Glomerular visceral epithelial cell (primary cell): Measurements from ENCODE around the gene MSS51.

Source experiments
- DNase-seq: peaks from one replicate; pipeline ENCODE4 v3.0.0-alpha.2; 2016; ENCODE audit errors: extremely low spot score

Gene MSS51

GRCh38 chr10:73433538-73433867 is at the start of gene MSS51:
Gene MSS51, minus strand, starts transcription at chr10:73433561. Its CDS starts 5,277 bp downstream, at chr10:73428284.
- DNase-seq: no peak

DNA sequence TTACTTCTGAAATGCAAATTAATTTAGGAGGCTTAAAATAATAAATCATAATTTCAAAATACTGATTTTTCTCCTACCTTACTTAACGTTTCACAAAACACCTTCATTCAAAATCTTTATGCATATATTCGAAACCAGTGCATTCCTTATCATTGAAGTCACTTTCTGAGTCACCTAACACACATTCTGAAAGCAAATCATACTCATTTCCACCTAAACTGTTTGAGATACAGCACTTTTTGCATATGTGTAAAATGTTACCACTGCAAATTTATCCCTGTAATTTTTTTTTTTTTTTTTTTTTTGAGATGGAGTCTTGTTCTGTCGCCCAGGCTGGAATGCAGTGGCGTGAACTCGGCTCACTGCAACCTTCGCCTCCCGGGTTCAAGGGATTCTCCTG is 46.8 kb upstream of the MSS51 start:
- DNase-seq: peak; percentile 58

DNA sequence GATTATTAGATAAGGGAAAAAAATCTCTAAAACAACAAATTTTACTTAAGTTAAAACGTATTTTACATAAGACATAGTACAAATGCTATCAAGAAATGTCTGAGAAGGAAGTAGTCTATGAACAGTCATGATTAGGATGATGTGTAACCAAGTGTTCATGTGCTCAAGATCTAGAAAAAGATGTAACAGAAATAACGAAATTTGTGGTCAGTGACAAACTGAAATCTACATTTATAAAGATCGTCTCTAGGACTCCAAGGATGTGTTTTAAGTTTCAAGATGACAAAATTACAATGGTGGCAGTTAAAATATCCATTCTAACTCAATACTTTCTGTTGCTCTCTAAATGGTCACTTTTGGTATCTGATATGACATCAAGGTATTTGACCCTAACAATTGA is 45.3 kb upstream of the MSS51 start:
- DNase-seq: no peak

GRCh38 chr10:73471226-73471625 is 37.9 kb upstream of the MSS51 start:
- no peak for DNase-seq

DNA sequence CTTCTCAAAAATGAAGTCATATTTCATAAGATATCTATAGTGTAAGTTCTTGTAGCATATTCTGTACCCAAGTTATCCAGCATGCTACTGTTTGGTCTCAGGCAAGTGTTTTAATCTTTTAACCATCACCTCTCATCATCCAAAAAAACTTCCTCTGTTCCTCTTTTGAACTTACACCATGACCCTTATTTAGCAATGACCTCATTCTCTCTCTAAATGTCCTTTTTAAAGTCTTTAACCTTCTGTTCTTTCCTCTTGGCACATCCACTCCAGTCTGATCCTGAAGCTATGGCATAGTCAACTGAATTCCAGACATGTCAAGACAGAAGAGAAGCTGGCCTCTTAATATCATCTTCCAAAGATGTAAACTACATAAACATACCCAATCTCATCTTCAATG is 36.2 kb upstream of the MSS51 start:
- no peak for DNase-seq

DNA sequence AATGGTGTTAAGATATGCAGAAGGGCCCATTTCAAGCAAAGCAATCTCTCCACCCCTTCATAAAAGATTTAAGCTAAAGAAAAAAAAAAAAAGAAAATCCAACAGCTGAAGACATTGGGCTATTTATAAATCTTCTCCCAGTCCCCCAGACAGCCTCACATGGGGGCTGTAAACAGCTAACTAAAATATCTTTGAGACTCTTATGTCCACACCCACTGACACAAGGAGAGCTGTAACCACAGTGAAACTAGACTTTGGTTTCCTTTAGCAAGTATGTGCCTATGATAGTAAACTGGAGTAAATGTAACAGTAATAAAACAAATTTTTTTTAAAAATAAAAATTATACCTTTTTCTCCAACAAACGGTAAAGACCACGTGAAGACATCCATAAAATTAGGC is 33.8 kb upstream of the MSS51 start:
- no peak for DNase-seq

- DNase-seq: no peak
Observed at GRCh38 chr10:73465978-73466726, 32.8 kb upstream of the MSS51 start.

- DNase-seq: no peak
Observed at GRCh38 chr10:73460897-73461296, 27.5 kb upstream of the MSS51 start.

GRCh38 chr10:73459683-73460314 is 26.4 kb upstream of the MSS51 start:
- DNase-seq: no peak

- no peak for DNase-seq
Observed at GRCh38 chr10:73456187-73456890, 23.0 kb upstream of the MSS51 start.

- DNase-seq: no peak
Observed at GRCh38 chr10:73449113-73449512, 15.8 kb upstream of the MSS51 start.

GRCh38 chr10:73448384-73448783 is 15.0 kb upstream of the MSS51 start:
- DNase-seq: no peak

DNA sequence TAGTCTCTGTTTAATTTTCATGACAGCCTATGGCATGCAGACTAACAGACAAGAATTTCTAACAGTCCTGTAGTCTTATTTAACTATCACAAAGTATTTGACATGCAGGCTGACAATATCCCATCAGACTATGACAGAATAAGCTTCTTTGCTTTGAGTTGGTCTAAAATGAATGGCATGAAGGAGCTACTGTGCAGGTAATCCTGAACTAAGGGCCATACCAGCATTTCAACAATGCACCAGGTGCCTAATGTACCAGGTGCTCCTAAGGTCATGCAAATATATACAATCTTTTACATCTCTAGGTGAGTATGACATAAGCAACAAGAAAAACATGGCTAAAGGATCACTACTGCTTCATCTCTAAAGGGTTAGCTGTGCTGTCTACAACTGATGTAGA is 13.6 kb upstream of the MSS51 start:
- no peak for DNase-seq

DNA sequence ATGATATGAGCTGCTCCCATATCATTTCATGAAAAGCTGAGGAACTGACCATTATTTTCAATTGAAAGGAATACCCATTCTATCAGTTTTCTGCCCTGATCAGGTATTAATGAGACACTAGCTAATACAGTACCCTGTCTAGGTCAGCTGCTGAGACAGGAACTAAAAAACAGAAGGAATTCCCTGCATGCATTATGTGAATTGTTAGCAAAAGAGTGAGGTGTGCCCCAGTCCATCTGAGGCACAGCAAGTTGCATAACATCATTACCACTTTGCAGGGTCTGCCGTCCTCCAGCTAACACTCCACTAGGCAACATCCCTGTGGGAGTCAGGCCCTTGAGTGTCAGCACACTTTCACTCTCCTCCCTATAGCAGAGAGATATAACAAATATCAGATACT is 11.1 kb upstream of the MSS51 start:
- no peak for DNase-seq

DNA sequence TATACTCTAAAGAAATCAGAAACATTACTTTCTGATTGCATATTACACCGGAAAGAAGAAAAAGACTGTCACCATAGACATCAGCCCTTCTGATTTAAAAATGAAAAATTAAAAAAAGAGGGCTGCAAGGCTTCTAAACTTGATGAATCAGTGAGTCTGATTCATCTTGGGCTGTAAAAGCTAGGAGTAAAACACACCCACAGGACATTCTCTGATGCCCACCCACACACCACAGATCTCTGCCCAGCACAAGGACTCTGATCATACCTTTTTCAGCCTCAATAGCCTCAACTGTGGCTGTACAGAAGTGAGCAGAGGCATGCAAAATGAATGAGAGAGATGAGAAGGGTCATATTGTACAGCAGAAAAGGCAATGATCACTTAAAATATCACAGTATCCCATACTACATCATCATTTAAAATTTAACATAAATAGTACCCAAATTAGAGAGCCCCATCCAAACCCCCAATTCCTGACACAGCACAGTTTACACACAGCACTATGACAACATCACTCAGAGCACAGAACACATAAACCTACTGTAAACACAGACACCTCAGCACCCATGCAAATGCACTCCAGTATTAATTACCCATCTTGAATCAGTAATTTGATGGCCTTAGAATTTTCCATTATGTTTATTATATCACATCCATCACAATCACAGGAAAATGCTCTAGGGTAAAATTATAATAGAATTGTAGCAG is 6.4 kb upstream of the MSS51 start:
- peak; percentile 51 for DNase-seq

GRCh38 chr10:73439055-73439454 is 5.7 kb upstream of the MSS51 start:
- no peak for DNase-seq

DNA sequence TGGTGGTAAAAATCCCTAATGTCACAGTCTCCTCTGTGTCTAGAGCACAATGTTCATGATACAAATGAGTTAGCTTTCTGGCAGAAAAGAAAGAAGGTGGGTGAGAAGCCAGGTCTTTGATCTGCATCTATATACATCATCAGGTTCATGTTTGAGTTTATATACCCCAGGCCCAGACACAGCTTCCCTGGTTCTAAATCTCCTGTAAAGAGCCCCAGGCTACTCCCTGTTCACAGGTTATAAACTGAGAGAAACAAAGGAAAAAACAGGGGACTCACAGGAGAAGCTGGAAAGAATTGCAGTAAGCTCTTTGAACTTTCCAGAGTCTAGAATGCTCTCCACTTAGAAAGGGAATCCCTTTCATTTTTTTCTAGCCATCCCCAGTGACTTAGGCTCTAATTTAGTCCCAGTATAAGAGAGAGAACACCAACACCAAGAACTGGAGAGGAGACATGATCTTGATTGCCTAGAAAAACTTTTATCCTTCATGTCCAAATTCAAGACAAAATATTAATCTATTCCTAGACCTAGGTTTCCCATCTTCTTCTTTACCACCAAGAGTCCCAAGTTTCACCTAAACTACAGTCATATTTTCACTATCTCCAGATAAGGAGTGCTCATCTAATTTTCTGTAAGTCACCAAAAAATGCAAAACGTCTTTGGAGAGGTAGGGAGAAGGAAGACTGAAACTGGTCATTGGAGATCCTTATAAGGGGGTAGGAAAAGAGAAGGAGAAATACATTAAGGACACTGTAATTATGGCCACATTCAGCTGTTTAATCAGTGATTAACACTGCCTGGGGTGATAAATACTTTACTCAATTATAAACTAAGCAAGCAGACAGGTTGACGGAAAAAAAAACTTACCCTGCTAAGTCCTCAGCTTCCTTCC is 469 bp downstream of the MSS51 start:
- no peak for DNase-seq

GRCh38 chr10:73426318-73426717 is 7.0 kb downstream of the MSS51 start:
- DNase-seq: no peak

DNA sequence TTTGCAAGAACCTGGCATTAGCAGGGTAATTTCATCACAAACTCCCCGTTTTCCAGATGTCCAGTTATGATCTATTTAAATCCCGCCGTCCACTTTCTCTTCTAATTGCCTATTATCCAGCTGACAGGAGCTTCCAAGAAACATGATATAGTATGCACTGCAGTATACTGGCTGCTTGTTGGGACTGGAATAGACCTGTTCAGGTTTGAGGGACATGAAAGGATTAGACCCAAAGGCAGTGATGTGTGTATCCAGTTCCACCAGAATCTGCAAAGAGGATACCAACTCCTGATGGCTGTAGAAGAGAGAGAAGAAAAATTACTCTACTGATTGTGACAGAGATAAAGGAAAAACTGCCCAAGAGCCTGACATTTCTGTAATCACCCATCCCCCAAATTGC is 8.9 kb downstream of the MSS51 start:
- DNase-seq: no peak

- no peak for DNase-seq
Observed at GRCh38 chr10:73423309-73423708, 10.1 kb downstream of the MSS51 start.

GRCh38 chr10:73416571-73416970 is 16.8 kb downstream of the MSS51 start:
- no peak for DNase-seq
